H1 (cell line): ENCODE data around the gene GID8. TPM values are rescaled to one million over a fixed set of nuclear protein-coding genes. Genes with fewer than 3 reads are reported as not detected.

Experiments
- EP300 ChIP-seq, 2 experiments: IDR thresholded peaks; 1 replicate in 1 of 2; 2 replicates in 1 of 2; pipeline ENCODE4 v1.6.1; 2011 to 2012; ENCODE audit warnings: low read depth in 2 of 2, low read length in 2 of 2, mild to moderate bottlenecking in 2 of 2, borderline replicate concordance in 1 of 2, inconsistent platforms in 1 of 2, moderate library complexity in 1 of 2
- HDAC2 ChIP-seq, 2 experiments: fragments of 300-600 bp in 1 of 2; sonication (generic) in 1 of 2; IDR thresholded peaks; 2 replicates each; pipeline ENCODE4 v1.6.1; 2011 to 2012; ENCODE audit warnings: low read depth in 2 of 2, low read length in 2 of 2, mild to moderate bottlenecking in 2 of 2, moderate library complexity in 2 of 2, borderline replicate concordance in 1 of 2, inconsistent platforms in 1 of 2
- JUN ChIP-seq: IDR thresholded peaks from 2 replicates; pipeline ENCODE4 v1.6.1; 2011; ENCODE audit warnings: low read depth, mild to moderate bottlenecking, improper control_type of control experiment, low read length
- KDM4A ChIP-seq: IDR thresholded peaks from one replicate; pipeline ENCODE4 v1.7.1; 2012; ENCODE audit warnings: low read depth, mild to moderate bottlenecking, moderate library complexity, low read length, inconsistent platforms; ENCODE audit not compliant: severe bottlenecking
- PHF8 ChIP-seq: fragments of 200-600 bp; sonication (generic); conservative IDR thresholded peaks from 2 replicates; pipeline ENCODE4 v1.7.1; 2012; ENCODE audit warnings: low read depth, mild to moderate bottlenecking, inconsistent platforms, low read length, moderate library complexity
- SIX5 ChIP-seq: IDR thresholded peaks from 2 replicates; pipeline ENCODE4 v1.6.1; 2011; ENCODE audit warnings: mild to moderate bottlenecking, low read depth, low read length
- polyA plus RNA-seq, 7 experiments: library from polyadenylated mRNA; depleted of rRNA in 3 of 7; stranded (reverse) in 5 of 7; unstranded in 2 of 7; fragments of >200 nt in 5 of 7; fragments of 200-250 nt in 2 of 7; gene quantifications; 1 replicate in 5 of 7; 2 replicates in 1 of 7; 4 replicates in 1 of 7; pipeline versions ENCODE4 v1.2.1 to v1.2.3, GENCODE V29; 2011 to 2013; ENCODE audit warnings: missing spikeins in 2 of 7, mixed read lengths in 2 of 7
- total RNA-seq: library from RNA; stranded (reverse); fragmentation: NEBNext Ultra II Directional; extraction: Animal tissue kit (Norgen Biotek cat#: 25700); gene quantifications from 2 replicates; pipeline ENCODE4 v1.2.1, GENCODE V29; 2021
- TF ChIP-seq, protein P1 (sequence below): IDR thresholded peaks from 2 replicates; pipeline ENCODE4 v1.6.1; 2011; ENCODE audit warnings: low read depth, mild to moderate bottlenecking, low read length; ENCODE audit not compliant: insufficient read depth

Gene GID8
- total and polyA plus RNA-seq, 2 of the 8 experiments (the other 6 are each of a cell fraction or from before 2014, with no cell fraction given): 39.7 to 72.9 TPM

DNA sequence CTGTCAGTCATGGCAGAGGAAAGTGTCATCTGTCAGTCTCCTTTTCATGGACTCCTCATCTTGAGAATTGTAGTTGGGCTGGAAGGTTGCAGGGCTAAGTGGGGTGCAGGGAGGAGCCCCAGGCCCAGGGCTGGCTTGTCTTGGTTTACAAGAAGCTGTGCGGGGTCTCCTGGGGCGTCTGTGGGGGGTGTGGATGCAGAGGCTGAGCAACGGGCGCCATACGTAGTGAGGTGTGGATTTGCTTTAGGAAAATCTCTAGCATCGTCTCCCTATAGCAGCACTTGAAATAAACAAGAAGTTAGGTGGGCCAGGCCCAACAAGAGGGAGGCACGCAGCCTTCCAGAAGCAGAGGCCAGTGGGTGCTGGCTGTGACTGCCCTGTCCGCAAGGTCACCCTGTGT is 12.8 kb downstream of the GID8 start (continued):
- TF ChIP-seq EP300 (IDR thresholded peaks at IDR 0.05; ENCODE audit: borderline replicate concordance in 1 of 2, low read depth in 2 of 2, low read length in 2 of 2): no peak
- no peak for TF ChIP-seq KDM4A
- TF ChIP-seq JUN: no peak
- no peak for TF ChIP-seq HDAC2 (IDR thresholded peaks at IDR 0.05; ENCODE audit: borderline replicate concordance in 1 of 2, low read depth in 2 of 2, low read length in 2 of 2)
- no peak for TF ChIP-seq PHF8
- TF ChIP-seq, protein P1, sequence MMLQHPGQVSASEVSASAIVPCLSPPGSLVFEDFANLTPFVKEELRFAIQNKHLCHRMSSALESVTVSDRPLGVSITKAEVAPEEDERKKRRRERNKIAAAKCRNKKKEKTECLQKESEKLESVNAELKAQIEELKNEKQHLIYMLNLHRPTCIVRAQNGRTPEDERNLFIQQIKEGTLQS: no peak
- no peak for TF ChIP-seq SIX5
